Measurements from ENCODE around the gene LPP.

DNA sequence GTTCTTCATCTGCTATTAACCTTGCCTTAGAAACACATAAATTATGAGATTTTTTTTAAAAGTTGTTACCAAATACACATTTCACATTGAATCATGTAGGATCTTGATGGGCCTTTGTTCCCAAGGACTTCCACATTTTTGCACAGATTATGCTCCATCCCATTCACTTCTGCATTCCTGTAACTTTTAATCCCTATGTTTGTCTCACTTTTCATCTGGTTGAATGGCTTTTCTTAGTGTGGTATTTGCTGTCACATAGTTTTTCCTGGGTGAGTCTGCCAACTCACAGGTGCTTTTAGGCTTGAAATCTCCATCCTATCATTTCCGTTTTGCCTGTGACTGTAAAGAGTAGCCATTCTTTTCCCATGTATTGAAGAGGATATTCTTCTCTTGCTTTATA is 720.6 kb downstream of the LPP start:
- TF ChIP-seq, protein P1, sequence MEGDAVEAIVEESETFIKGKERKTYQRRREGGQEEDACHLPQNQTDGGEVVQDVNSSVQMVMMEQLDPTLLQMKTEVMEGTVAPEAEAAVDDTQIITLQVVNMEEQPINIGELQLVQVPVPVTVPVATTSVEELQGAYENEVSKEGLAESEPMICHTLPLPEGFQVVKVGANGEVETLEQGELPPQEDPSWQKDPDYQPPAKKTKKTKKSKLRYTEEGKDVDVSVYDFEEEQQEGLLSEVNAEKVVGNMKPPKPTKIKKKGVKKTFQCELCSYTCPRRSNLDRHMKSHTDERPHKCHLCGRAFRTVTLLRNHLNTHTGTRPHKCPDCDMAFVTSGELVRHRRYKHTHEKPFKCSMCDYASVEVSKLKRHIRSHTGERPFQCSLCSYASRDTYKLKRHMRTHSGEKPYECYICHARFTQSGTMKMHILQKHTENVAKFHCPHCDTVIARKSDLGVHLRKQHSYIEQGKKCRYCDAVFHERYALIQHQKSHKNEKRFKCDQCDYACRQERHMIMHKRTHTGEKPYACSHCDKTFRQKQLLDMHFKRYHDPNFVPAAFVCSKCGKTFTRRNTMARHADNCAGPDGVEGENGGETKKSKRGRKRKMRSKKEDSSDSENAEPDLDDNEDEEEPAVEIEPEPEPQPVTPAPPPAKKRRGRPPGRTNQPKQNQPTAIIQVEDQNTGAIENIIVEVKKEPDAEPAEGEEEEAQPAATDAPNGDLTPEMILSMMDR (IDR thresholded peaks at IDR 0.05): no peak
- TF ChIP-seq POLR2A (IDR thresholded peaks at IDR 0.05) (no peak), EP300 (IDR thresholded peaks at IDR 0.05) (no peak)

Data from tibial nerve (tissue), 4 donors.